HepG2 (cell line): ENCODE results near the gene CACNG7. TPM values are rescaled to one million over a fixed set of nuclear protein-coding genes. Genes with fewer than 3 reads are reported as not detected.

ENCODE experiments used
- ATAC-seq: fragments of 200-7000 bp; cut with Tn5 transposase; 3 replicates; pipeline ENCODE4 v1.9.1; 2020; ENCODE audit warnings: mild to moderate bottlenecking, moderate library complexity
- BruUV-seq: library from RNA; stranded (reverse); fragments of 400-500 nt; replicated peaks from 2 replicates; lab custom pipeline; 2021; lab: Mats Ljungman, UMichigan
- CTCF ChIA-PET: fragments of 300-600 bp; formaldehyde crosslinking; extraction: SDS; loops from one replicate; lab custom pipeline; 2021; ENCODE audit warnings: low total read pairs, inconsistent platforms, low intra/inter-chr PET ratio; lab: Yijun Ruan, JAX
- POLR2A ChIA-PET: fragments of 350-600 bp; sonication (Branson Sonifier 250); formaldehyde crosslinking; loops from one replicate; lab custom pipeline; 2020; ENCODE audit warnings: antibody characterized with exemption, inconsistent platforms; lab: Yijun Ruan, JAX
- DNase-seq: peaks from one replicate; pipeline ENCODE4 v3.0.0-alpha.2; 2015; ENCODE audit warnings: low spot score
- FAIRE-seq: peaks from 3 replicates; lab custom pipeline; 2011; peaks lifted over from hg19 to GRCh38; lab: Jason Lieb, UNC
- H2AFZ ChIP-seq: one replicate; pipeline ENCODE4 v1.6.1; 2011; ENCODE audit warnings: low read length, inconsistent platforms
- H3K27ac ChIP-seq: fragments of 300-600 bp; 3 replicates; pipeline ENCODE4 v1.8.0; 2011; ENCODE audit warnings: mixed run types, mild to moderate bottlenecking, mixed read lengths, low read length, inconsistent platforms; ENCODE audit not compliant: insufficient read depth; ENCODE audit errors: extremely low read length
- H3K27me3 ChIP-seq, 2 experiments: fragments of 200-600 bp in 1 of 2; 2 replicates in 1 of 2; 3 replicates in 1 of 2; pipeline versions ENCODE4 v1.6.0 to v1.8.0; 2011; ENCODE audit warnings: low read length in 2 of 2, mild to moderate bottlenecking in 2 of 2, moderate library complexity in 2 of 2, inconsistent platforms in 1 of 2; ENCODE audit not compliant: insufficient read depth in 2 of 2, control insufficient read depth in 1 of 2
- H3K36me3 ChIP-seq, 2 experiments: fragments of 200-600 bp in 1 of 2; replicated peaks in 1 of 2; 2 replicates in 1 of 2; 3 replicates in 1 of 2; pipeline versions ENCODE4 v1.5.1 to v1.8.0; 2011; ENCODE audit warnings: low read length in 2 of 2, inconsistent platforms in 1 of 2; ENCODE audit not compliant: insufficient read depth in 2 of 2, control insufficient read depth in 1 of 2
- H3K4me1 ChIP-seq: 2 replicates; pipeline ENCODE4 v1.5.1; 2012; ENCODE audit warnings: low read length, inconsistent platforms; ENCODE audit not compliant: insufficient read depth
- H3K4me2 ChIP-seq: 2 replicates; pipeline ENCODE4 v1.6.0; 2011; ENCODE audit warnings: low read depth, low read length, inconsistent platforms
- H3K4me3 ChIP-seq, 3 experiments: fragments of 200-600 bp in 1 of 3; sonication (generic), shearing (Covaris generic) in 1 of 3; replicated peaks in 1 of 3; 2 replicates each; pipeline ENCODE4 v1.5.1; 2011 to 2016; ENCODE audit warnings: low read length in 3 of 3, inconsistent platforms in 2 of 3, low read depth in 2 of 3, mild to moderate bottlenecking in 2 of 3, control low read depth in 1 of 3, mixed read lengths in 1 of 3; ENCODE audit not compliant: insufficient read depth in 1 of 3
- H3K79me2 ChIP-seq: one replicate; pipeline ENCODE4 v1.6.1; 2011; ENCODE audit warnings: low read length, inconsistent platforms; ENCODE audit not compliant: insufficient read depth
- H3K9ac ChIP-seq: 2 replicates; pipeline ENCODE4 v1.6.0; 2011; ENCODE audit warnings: mild to moderate bottlenecking, low read depth, low read length, inconsistent platforms; ENCODE audit not compliant: insufficient read depth
- H3K9me3 ChIP-seq: 2 replicates; pipeline ENCODE4 v1.5.1; 2012; ENCODE audit warnings: mild to moderate bottlenecking, low read length
- H4K20me1 ChIP-seq: 2 replicates; pipeline ENCODE4 v1.6.0; 2011; ENCODE audit warnings: inconsistent platforms, mild to moderate bottlenecking, low read length, moderate library complexity; ENCODE audit not compliant: insufficient read depth
- CBX1 ChIP-seq: IDR thresholded peaks from one replicate; pipeline ENCODE4 v1.6.1; 2016; ENCODE audit warnings: antibody characterized with exemption, low read depth
- FLYWCH1 ChIP-seq: sonication (generic); formaldehyde crosslinking; IDR thresholded peaks from 2 replicates; pipeline ENCODE4 v1.8.1; 2023; ENCODE audit warnings: mild to moderate bottlenecking, missing genetic modification reagents
- FOXM1 ChIP-seq: sonication (generic); formaldehyde crosslinking; IDR thresholded peaks from 2 replicates; pipeline ENCODE4 v1.5.0; 2020; ENCODE audit warnings: missing genetic modification reagents
- GABPB1 ChIP-seq: IDR thresholded peaks from 2 replicates; pipeline ENCODE4 v1.6.1; 2016; ENCODE audit warnings: mild to moderate bottlenecking, missing genetic modification reagents, moderate library complexity, missing compliant biosample characterization
- NAIF1 ChIP-seq: sonication (generic); formaldehyde crosslinking; IDR thresholded peaks from 2 replicates; pipeline ENCODE4 v1.5.0; 2020; ENCODE audit warnings: mild to moderate bottlenecking, missing genetic modification reagents, borderline replicate concordance
- ONECUT2 ChIP-seq: sonication (generic); formaldehyde crosslinking; IDR thresholded peaks from 2 replicates; pipeline ENCODE4 v1.4.0; 2020; ENCODE audit warnings: missing genetic modification reagents
- RXRA ChIP-seq: sonication (generic); formaldehyde crosslinking; IDR thresholded peaks from 2 replicates; pipeline ENCODE4 v1.5.1; 2020; ENCODE audit warnings: missing genetic modification reagents
- SRF ChIP-seq: IDR thresholded peaks from 2 replicates; pipeline ENCODE4 v1.6.1; 2011; ENCODE audit warnings: mild to moderate bottlenecking, low read depth, low read length, moderate library complexity
- ZNF180 ChIP-seq: sonication (generic); formaldehyde crosslinking; IDR thresholded peaks from 2 replicates; pipeline ENCODE4 v1.4.0; 2020; ENCODE audit warnings: low read depth, missing genetic modification reagents, borderline replicate concordance
- WGBS: methylation state at CpG from one replicate; pipeline ENCODE4 v1.1.6; 2017; ENCODE audit warnings: low lambda C conversion rate; 5-methylcytosine and 5-hydroxymethylcytosine counted together
- in situ Hi-C: cut with HindIII; loops from 2 replicates; pipeline ENCODE4 v1.10.0; 2017; ENCODE audit warnings: low pct_unique_long_range_greater_than_20kb; ENCODE audit not compliant: extremely low pct_ligation_motif_present
- intact Hi-C: fragments of 100-400 bp; cut with micrococcal nuclease; formaldehyde crosslinking; loops from one replicate; pipeline ENCODE4 v1.10.0; 2022; ENCODE audit not compliant: unreplicated experiment
- polyA plus RNA-seq, 8 experiments: library from polyadenylated mRNA; depleted of rRNA in 3 of 8; stranded (reverse) in 7 of 8; unstranded in 1 of 8; fragments of >200 nt; fragmentation: Illumina TruSeq in 4 of 8; extraction: Trizol in 4 of 8; gene quantifications; 2 replicates each; pipeline versions ENCODE4 v1.2.1 to v1.2.3, GENCODE V29; 2011 to 2016; ENCODE audit warnings: low read depth in 4 of 8, missing spikeins in 1 of 8, mixed read lengths in 1 of 8; ENCODE audit not compliant: insufficient read depth in 1 of 8
- total RNA-seq, 5 experiments: library from RNA; depleted of rRNA; stranded (reverse); fragments of >200 nt; fragmentation: Illumina TruSeq; extraction: Trizol; gene quantifications; 2 replicates each; pipeline ENCODE4 v1.2.3, GENCODE V29; 2016; ENCODE audit warnings: low read depth in 1 of 5
- TF ChIP-seq, protein P1 (sequence below): sonication (generic); formaldehyde crosslinking; IDR thresholded peaks from 2 replicates; pipeline ENCODE4 v1.8.0; 2022; ENCODE audit warnings: missing genetic modification reagents, mild to moderate bottlenecking, inconsistent platforms, borderline replicate concordance
- TF ChIP-seq, protein P2 (sequence below): sonication (generic); formaldehyde crosslinking; IDR thresholded peaks from 2 replicates; pipeline ENCODE4 v1.4.0; 2020; ENCODE audit warnings: missing genetic modification reagents, borderline replicate concordance
- TF ChIP-seq, protein P3 (sequence below): IDR thresholded peaks from 2 replicates; pipeline ENCODE4 v1.6.1; 2012; ENCODE audit warnings: low read length, improper control_type of control experiment
- TF ChIP-seq, protein P4 (sequence below): sonication (generic); formaldehyde crosslinking; conservative IDR thresholded peaks from 2 replicates; pipeline ENCODE4 v1.4.0; 2020; ENCODE audit warnings: missing genetic modification reagents

CACNG7 gene
- total and polyA plus RNA-seq, 2 of the 13 experiments (the other 11 are each of a cell fraction or from before 2014, with no cell fraction given), result not detected

DNA sequence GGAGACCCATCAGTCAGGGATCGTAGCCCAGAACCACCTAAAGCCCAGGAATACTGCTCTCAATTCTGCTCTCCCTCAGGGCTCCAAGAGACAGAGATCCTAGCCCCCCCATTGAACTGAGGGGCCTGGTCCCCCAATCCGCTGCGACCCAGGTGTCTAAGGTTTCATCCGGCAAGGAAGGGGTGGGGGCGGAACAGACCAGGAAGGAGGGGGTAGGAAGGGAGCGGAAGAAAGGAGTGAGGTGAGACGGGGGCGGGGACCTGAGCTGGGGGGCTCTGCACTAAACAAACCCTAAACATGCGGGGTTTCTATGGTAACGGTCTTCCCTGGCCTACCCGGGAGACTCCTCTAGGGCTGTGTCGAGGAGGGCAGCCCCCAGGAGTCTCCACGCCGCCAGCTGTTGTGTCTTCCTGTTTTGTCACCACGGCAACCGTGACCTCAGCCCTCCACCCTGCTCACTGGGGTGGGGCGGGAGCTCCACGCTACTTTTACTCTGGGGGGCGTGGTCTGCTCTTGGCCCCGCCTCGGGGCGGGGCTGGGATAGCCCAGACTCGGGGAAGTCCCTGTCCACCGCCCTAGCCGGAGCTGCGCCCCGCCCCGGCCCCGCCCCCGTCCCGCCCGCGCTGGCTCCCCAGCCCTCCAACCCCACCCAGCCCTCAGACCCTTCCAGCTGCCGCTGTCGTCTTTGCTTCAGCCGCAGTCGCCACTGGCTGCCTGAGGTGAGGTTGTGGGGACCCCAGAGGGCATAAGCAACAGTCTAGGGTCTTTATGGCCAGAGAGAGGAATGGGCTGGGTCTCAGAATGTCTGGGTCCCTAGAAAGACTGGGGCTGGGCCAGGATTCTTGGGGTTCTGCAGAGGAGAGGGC is 41.6 kb upstream of the CACNG7 start, which contains the start of gene MYADM:
MYADM (plus strand) TSS at position 659 of the 866 bp plus-strand sequence. CDS start 5,647 bp downstream, outside the sequence.
- in situ Hi-C loops, result no loop called here
- Histone ChIP-seq H4K20me1 (peaks cover 16% of the 10 kb centered on the region; the same call in 1 of the 2 replicates), H3K79me2 (peaks cover 33% of the 10 kb centered on the region), H3K27ac (peak within 1 kb of the TSS; percentile 100), H2AFZ (no peak within 1 kb of the TSS), H3K4me2 (peak within 1 kb of the TSS; percentile 93), H3K4me1 (peaks cover 32% of the 10 kb centered on the region), H3K36me3 (peaks cover 2 to 17% of the 10 kb centered on the region in 2 experiments; a peak in 2 of 5 replicates), H3K9ac (peak within 1 kb of the TSS; percentile 100), H3K27me3 (no peaks in the 10 kb centered on the region; a peak in 1 of 5 replicates), H3K9me3 (no peaks in the 10 kb centered on the region), H3K4me3 (peak within 1 kb of the TSS; percentile 79 to 99 (median 99))
- WGBS, result under 1% methylated on average over 11 of the region's 37 CpGs
- POLR2A ChIA-PET, result interaction anchor here (0.6 to 5.6 kb wide), 14 partner anchors 9 to 333 kb away, joined by 3 to 102 read pairs (median 4); partner anchors contain the start of genes CNOT3, MBOAT7, PRKCG and RPS9
- CTCF ChIA-PET, result no interaction called here
- TSS peak; percentile 38 for BruUV-seq
- DNase-seq (peak; percentile 98), FAIRE-seq (peak; percentile 59), ATAC-seq (peak; percentile 33)
- intact Hi-C loops, result no loop called here
- TF ChIP-seq, protein P1, sequence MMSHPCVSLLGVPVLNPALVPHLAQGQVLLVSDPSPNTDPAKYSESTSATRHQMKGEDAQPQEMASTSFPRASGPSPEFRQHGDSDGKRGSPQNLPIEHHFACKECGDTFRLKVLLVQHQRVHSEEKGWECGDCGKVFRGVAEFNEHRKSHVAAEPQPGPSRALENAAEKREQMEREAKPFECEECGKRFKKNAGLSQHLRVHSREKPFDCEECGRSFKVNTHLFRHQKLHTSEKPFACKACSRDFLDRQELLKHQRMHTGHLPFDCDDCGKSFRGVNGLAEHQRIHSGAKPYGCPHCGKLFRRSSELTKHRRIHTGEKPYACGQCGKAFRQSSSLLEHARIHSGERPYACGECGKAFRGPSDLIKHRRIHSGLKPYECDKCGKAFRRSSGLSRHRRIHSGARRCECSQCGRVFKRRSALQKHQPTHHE (CRISPR knock-in tag), result peak; percentile 30; the same call in 1 of the 2 replicates
- TF ChIP-seq GABPB1 (CRISPR knock-in tag) (peak; percentile 83), ZNF180 (CRISPR knock-in tag) (no peak), ONECUT2 (CRISPR knock-in tag) (no peak), CBX1 (no peak), FLYWCH1 (CRISPR knock-in tag) (no peak), FOXM1 (no peak), RXRA (peak; percentile 85), SRF (no peak), NAIF1 (CRISPR knock-in tag) (no peak)
- TF ChIP-seq, protein P2, sequence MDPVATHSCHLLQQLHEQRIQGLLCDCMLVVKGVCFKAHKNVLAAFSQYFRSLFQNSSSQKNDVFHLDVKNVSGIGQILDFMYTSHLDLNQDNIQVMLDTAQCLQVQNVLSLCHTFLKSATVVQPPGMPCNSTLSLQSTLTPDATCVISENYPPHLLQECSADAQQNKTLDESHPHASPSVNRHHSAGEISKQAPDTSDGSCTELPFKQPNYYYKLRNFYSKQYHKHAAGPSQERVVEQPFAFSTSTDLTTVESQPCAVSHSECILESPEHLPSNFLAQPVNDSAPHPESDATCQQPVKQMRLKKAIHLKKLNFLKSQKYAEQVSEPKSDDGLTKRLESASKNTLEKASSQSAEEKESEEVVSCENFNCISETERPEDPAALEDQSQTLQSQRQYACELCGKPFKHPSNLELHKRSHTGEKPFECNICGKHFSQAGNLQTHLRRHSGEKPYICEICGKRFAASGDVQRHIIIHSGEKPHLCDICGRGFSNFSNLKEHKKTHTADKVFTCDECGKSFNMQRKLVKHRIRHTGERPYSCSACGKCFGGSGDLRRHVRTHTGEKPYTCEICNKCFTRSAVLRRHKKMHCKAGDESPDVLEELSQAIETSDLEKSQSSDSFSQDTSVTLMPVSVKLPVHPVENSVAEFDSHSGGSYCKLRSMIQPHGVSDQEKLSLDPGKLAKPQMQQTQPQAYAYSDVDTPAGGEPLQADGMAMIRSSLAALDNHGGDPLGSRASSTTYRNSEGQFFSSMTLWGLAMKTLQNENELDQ (CRISPR knock-in tag), result no peak
- TF ChIP-seq, protein P3, sequence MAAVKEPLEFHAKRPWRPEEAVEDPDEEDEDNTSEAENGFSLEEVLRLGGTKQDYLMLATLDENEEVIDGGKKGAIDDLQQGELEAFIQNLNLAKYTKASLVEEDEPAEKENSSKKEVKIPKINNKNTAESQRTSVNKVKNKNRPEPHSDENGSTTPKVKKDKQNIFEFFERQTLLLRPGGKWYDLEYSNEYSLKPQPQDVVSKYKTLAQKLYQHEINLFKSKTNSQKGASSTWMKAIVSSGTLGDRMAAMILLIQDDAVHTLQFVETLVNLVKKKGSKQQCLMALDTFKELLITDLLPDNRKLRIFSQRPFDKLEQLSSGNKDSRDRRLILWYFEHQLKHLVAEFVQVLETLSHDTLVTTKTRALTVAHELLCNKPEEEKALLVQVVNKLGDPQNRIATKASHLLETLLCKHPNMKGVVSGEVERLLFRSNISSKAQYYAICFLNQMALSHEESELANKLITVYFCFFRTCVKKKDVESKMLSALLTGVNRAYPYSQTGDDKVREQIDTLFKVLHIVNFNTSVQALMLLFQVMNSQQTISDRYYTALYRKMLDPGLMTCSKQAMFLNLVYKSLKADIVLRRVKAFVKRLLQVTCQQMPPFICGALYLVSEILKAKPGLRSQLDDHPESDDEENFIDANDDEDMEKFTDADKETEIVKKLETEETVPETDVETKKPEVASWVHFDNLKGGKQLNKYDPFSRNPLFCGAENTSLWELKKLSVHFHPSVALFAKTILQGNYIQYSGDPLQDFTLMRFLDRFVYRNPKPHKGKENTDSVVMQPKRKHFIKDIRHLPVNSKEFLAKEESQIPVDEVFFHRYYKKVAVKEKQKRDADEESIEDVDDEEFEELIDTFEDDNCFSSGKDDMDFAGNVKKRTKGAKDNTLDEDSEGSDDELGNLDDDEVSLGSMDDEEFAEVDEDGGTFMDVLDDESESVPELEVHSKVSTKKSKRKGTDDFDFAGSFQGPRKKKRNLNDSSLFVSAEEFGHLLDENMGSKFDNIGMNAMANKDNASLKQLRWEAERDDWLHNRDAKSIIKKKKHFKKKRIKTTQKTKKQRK, result no peak
- TF ChIP-seq, protein P4, sequence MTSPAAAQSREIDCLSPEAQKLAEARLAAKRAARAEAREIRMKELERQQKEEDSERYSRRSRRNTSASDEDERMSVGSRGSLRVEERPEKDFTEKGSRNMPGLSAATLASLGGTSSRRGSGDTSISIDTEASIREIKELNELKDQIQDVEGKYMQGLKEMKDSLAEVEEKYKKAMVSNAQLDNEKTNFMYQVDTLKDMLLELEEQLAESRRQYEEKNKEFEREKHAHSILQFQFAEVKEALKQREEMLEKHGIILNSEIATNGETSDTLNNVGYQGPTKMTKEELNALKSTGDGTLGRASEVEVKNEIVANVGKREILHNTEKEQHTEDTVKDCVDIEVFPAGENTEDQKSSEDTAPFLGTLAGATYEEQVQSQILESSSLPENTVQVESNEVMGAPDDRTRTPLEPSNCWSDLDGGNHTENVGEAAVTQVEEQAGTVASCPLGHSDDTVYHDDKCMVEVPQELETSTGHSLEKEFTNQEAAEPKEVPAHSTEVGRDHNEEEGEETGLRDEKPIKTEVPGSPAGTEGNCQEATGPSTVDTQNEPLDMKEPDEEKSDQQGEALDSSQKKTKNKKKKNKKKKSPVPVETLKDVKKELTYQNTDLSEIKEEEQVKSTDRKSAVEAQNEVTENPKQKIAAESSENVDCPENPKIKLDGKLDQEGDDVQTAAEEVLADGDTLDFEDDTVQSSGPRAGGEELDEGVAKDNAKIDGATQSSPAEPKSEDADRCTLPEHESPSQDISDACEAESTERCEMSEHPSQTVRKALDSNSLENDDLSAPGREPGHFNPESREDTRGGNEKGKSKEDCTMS, result no peak
